Hepatocyte (in vitro differentiated cells): ENCODE data around the gene SMG7. TPM values are rescaled to one million over a fixed set of nuclear protein-coding genes. Genes with fewer than 3 reads are reported as not detected.

Experiments used
- DNase-seq: peaks from one replicate; pipeline ENCODE4 v3.0.0-alpha.2; 2016; ENCODE audit warnings: low spot score
- H2AFZ ChIP-seq: fragments of 200-600 bp; sonication (generic); 2 replicates; pipeline ENCODE4 v1.6.0; 2016; ENCODE audit warnings: antibody characterized with exemption, mild to moderate bottlenecking
- H3K27ac ChIP-seq: fragments of 200-600 bp; sonication (generic); 2 replicates; pipeline ENCODE4 v1.5.1; 2016; ENCODE audit warnings: mild to moderate bottlenecking
- H3K27me3 ChIP-seq: fragments of 200-600 bp; sonication (generic); 2 replicates; pipeline ENCODE4 v1.6.1; 2016
- H3K36me3 ChIP-seq: fragments of 200-600 bp; sonication (generic); replicated peaks from 2 replicates; pipeline ENCODE4 v1.5.1; 2016; ENCODE audit warnings: low read depth; ENCODE audit not compliant: insufficient read depth
- H3K4me1 ChIP-seq: fragments of 200-600 bp; sonication (generic); 2 replicates; pipeline ENCODE4 v1.5.1; 2016; ENCODE audit warnings: mild to moderate bottlenecking, moderate library complexity; ENCODE audit not compliant: insufficient read depth
- H3K4me2 ChIP-seq: fragments of 200-600 bp; sonication (generic); 2 replicates; pipeline ENCODE4 v1.6.0; 2016
- H3K4me3 ChIP-seq: fragments of 200-600 bp; sonication (generic); 2 replicates; pipeline ENCODE4 v1.5.1; 2016; ENCODE audit warnings: mild to moderate bottlenecking
- H3K79me2 ChIP-seq: fragments of 200-600 bp; sonication (generic); 2 replicates; pipeline ENCODE4 v1.6.0; 2017; ENCODE audit warnings: mild to moderate bottlenecking
- H3K9me2 ChIP-seq: fragments of 200-600 bp; sonication (generic); replicated peaks from 2 replicates; pipeline ENCODE4 v1.6.0; 2017; ENCODE audit warnings: mild to moderate bottlenecking; ENCODE audit not compliant: insufficient read depth
- H3K9me3 ChIP-seq: fragments of 200-600 bp; sonication (generic); 2 replicates; pipeline ENCODE4 v1.5.1; 2016; ENCODE audit warnings: low read depth, mild to moderate bottlenecking
- H4K20me1 ChIP-seq: fragments of 200-600 bp; sonication (generic); 2 replicates; pipeline ENCODE4 v1.6.0; 2016; ENCODE audit warnings: mild to moderate bottlenecking; ENCODE audit not compliant: insufficient read depth, poor library complexity, severe bottlenecking
- CTCF ChIP-seq: fragments of 200-600 bp; sonication (generic); IDR thresholded peaks from 2 replicates; pipeline ENCODE4 v1.5.1; 2016; ENCODE audit warnings: antibody characterized with exemption, mild to moderate bottlenecking; ENCODE audit not compliant: poor library complexity
- EZH2 ChIP-seq: fragments of 200-600 bp; sonication (generic); IDR thresholded peaks from 2 replicates; pipeline ENCODE4 v1.6.1; 2016; ENCODE audit warnings: antibody characterized with exemption, mild to moderate bottlenecking, borderline replicate concordance
- EZH2phosphoT487 ChIP-seq: fragments of 200-600 bp; sonication (generic); IDR thresholded peaks from one replicate; pipeline ENCODE4 v1.6.1; 2018; ENCODE audit warnings: antibody characterized with exemption, mild to moderate bottlenecking, low read depth, moderate library complexity; ENCODE audit not compliant: unreplicated experiment, severe bottlenecking
- WGBS: methylation state at CpG from one replicate; pipeline ENCODE4 v1.1.6; 2016; ENCODE audit warnings: low lambda C conversion rate; ENCODE audit errors: missing lambda C conversion rate; 5-methylcytosine and 5-hydroxymethylcytosine counted together
- polyA plus RNA-seq: library from polyadenylated mRNA; unstranded; fragments of >200 nt; fragmentation: Nextera tagmentation; extraction: Ambion mirVana; gene quantifications from 2 replicates; pipeline ENCODE4 v1.2.1, GENCODE V29; 2016
- total RNA-seq: library from RNA; depleted of rRNA; stranded (reverse); fragments of >200 nt; gene quantifications from 2 replicates; pipeline ENCODE4 v1.2.3, GENCODE V29; 2014

SMG7 gene
- total and polyA plus RNA-seq, 2 experiments from 2014 or later = 28.1 to 39.5 TPM

GRCh38 chr1:183466781-183467180 lies 5.5 kb upstream of the SMG7 start:
- H3K4me1 ChIP-seq = no peaks in the 10 kb centered on the region
- WGBS = 49% methylated on average over 2 of the region's 2 CpGs
- TF ChIP-seq EZH2phosphoT487 (no peak), CTCF (no peak), EZH2 (no peak)
- H3K27ac ChIP-seq = peak overlapping the region; percentile 54
- no peaks in the 10 kb centered on the region for H3K27me3 ChIP-seq
- no peaks in the 10 kb centered on the region for H3K9me2 ChIP-seq
- H4K20me1 ChIP-seq = no peaks in the 10 kb centered on the region
- no peaks in the 10 kb centered on the region for H3K79me2 ChIP-seq
- H3K4me3 ChIP-seq = no peak overlapping the region
- no peaks in the 10 kb centered on the region for H3K9me3 ChIP-seq
- DNase-seq = no peak
- H2AFZ ChIP-seq = no peak overlapping the region
- no peaks in the 10 kb centered on the region for H3K36me3 ChIP-seq
- H3K4me2 ChIP-seq = no peak overlapping the region

- H4K20me1 ChIP-seq = no peaks in the 10 kb centered on the region
- no peak overlapping the region for H3K4me3 ChIP-seq
- no peak overlapping the region for H3K4me2 ChIP-seq
- H3K9me2 ChIP-seq = no peaks in the 10 kb centered on the region
- peak overlapping the region; percentile 73 for H3K27ac ChIP-seq
- no peak overlapping the region for H2AFZ ChIP-seq
- H3K27me3 ChIP-seq = no peaks in the 10 kb centered on the region
- H3K79me2 ChIP-seq = peaks cover under 1% of the 10 kb centered on the region
- H3K9me3 ChIP-seq = no peaks in the 10 kb centered on the region
- TF ChIP-seq EZH2phosphoT487 (no peak), EZH2 (no peak), CTCF (no peak)
- no peaks in the 10 kb centered on the region for H3K4me1 ChIP-seq
- DNase-seq = peak; percentile 15
- no peaks in the 10 kb centered on the region for H3K36me3 ChIP-seq
- WGBS = 31% methylated on average over 1 of the region's 1 CpG
Observed at GRCh38 chr1:183467687-183468086, 4.6 kb upstream of the SMG7 start.

- 1% methylated on average over 26 of the region's 26 CpGs for WGBS
- H3K27me3 ChIP-seq = no peaks in the 10 kb centered on the region
- H3K79me2 ChIP-seq = peaks cover 28% of the 10 kb centered on the region
- H4K20me1 ChIP-seq = peaks cover 20% of the 10 kb centered on the region
- no peaks in the 10 kb centered on the region for H3K9me2 ChIP-seq
- H3K4me1 ChIP-seq = peaks cover 7% of the 10 kb centered on the region
- H3K9me3 ChIP-seq = no peaks in the 10 kb centered on the region
- peak overlapping the region; percentile 78 for H3K4me3 ChIP-seq
- no peaks in the 10 kb centered on the region for H3K36me3 ChIP-seq
- peak; percentile 92 for DNase-seq
- TF ChIP-seq EZH2 = no peak
- peak; percentile 61 for TF ChIP-seq CTCF
- peak overlapping the region; percentile 86 for H2AFZ ChIP-seq
- peak overlapping the region; percentile 85 for H3K4me2 ChIP-seq
- H3K27ac ChIP-seq = peak overlapping the region; percentile 99
Observed at GRCh38 chr1:183470147-183470960, 1.9 kb upstream of the SMG7 start.
